ENCODE data around the gene TARBP2.

Gene TARBP2

DNA sequence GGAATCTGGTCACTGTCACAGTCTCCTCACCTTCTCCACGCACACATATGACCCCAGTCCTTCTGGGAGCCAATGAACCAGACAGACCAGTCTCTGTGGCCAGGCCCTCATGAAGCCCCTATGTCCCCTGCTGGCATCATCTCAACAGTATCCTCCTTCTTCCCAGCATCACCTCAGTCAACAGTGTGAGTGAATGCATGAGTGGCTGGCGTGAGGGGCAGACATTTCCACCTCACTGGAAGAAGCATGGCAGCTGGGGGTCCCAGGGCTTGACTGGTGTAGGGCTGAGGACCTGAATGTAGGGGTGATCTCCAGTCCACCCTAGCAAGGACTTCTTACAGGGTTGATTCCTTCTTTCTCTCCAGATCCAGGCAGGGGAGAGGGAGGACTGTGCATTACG, 3.6 kb upstream of the TARBP2 start:
- no peak for DNase-seq

GRCh38 chr12:53498235-53498630, 2.9 kb upstream of the TARBP2 start:
- DNase-seq = no peak

DNA sequence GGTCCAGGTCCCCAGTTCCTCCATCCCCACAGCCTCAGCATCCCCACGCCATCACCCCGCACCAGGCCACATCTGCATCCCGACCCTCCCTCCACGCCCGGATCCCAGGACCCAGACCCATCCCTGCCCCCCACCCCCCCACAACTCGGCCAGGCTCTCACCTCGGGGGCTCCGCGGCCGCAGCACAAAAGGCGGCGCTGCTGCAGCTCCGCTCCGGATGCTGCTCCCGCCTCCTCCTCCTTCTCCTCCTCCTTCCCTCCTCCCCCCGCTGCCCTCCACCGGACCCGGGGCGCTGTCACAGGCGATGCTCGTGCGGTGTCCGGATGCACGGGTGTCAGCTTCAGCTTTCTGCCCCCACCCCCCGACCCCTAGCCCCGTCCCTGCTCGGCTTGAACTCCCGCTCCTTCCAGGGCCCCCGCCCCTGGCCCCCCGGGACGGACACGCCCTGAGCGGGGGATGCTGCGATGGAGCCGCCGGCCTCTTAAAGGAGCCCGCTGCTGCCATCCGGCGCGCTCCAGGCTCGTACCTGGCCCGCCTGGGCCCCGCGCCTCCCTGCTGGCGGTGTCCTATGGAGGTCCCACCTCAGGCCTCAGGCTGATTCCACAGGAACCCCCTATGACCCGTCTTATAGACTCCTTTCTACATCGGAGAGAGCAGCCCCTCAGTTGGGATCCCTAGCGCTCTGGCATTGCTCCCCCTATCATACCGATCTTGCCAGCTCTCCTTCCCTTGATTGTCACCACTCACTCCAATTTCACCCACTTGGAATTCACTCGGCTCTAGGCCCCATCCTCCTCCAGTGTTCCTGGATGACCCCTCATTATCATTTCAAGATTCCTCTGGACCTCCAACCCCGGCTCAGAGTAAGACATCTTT, 1.6 kb upstream of the TARBP2 start, which contains the start of gene MAP3K12:
MAP3K12 (minus strand) TSS at position 193 of the 876 bp plus-strand sequence. CDS start 12,067 bp downstream, outside the sequence.
- peak; percentile 72 for DNase-seq

DNA sequence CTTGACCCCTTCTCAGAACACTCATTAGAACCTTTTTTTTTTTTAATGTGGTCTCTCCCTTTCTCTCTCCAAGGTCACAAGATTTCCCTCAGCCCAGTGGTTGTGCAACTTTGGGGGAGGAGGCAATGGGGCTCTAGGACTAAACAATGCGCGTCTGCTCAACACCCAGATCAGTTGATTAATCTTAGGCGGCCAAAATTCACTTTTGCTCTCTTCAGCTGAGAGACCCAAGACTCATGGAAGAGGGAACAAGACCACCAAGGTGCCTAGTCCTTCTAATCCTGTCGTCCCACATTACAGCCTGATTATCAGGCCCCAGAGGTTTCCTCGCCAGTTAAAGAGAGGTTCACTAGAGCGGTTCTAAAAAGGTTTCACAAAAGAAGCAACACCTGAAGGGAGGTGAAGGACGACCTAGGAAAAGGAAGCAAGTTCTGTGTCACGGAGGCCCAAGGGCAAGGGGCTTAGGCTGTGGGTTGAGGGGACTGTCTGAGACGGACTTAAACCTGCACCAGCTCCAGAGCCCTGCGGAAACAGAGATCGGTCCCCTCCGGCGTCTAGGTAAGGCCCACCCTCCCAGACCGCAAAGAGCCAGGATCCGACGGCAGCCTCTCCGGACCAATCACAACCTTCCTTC, 824 bp upstream of the TARBP2 start:
- DNase-seq = peak; percentile 42

- no peak for DNase-seq
Measured at GRCh38 chr12:53501615-53502181, 615 bp downstream of the TARBP2 start.

DNA sequence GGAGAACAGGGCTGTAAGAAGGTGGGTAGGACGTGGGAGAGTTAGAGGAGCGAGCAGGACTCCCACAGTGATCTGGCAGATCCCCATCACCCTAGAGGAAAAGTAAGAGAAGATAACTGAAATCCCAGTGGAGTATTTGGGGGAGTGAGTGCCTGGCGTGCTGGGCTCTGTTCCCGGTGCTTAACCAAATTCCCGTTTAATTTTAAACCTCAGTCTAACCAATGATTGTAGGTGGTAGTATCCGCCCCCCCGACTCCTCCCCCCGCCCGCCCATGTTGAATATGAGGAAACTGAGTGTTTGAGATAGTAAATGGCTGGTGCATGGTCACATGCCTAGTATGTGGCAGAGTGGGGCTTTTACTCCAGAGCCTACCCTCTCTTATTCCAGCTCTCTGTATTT, 1.2 kb downstream of the TARBP2 start:
- DNase-seq = no peak

GRCh38 chr12:53502983-53503728, 2.1 kb downstream of the TARBP2 start:
- no peak for DNase-seq

- DNase-seq = no peak
Measured at GRCh38 chr12:53504004-53504920, 3.2 kb downstream of the TARBP2 start.

DNA sequence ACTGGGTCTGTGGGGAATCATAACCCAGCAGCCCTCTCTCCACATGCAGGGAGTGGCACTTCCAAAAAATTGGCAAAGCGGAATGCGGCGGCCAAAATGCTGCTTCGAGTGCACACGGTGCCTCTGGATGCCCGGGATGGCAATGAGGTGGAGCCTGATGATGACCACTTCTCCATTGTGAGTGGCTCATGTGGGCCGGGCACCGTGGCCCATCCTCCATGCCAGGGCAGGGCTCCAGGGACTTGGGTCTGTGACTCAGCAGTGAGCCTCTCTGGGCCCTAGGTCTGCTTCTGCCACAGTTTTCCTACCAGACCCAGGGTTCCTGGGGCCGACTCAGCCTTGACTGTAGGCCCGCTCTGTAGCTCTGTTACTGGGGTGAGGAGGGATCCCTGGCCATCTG, 4.0 kb downstream of the TARBP2 start:
- DNase-seq = no peak

GRCh38 chr12:53505555-53506449, 4.7 kb downstream of the TARBP2 start:
- DNase-seq = no peak

GRCh38 chr12:53506450-53506785, 5.3 kb downstream of the TARBP2 start:
- DNase-seq = no peak

DNA sequence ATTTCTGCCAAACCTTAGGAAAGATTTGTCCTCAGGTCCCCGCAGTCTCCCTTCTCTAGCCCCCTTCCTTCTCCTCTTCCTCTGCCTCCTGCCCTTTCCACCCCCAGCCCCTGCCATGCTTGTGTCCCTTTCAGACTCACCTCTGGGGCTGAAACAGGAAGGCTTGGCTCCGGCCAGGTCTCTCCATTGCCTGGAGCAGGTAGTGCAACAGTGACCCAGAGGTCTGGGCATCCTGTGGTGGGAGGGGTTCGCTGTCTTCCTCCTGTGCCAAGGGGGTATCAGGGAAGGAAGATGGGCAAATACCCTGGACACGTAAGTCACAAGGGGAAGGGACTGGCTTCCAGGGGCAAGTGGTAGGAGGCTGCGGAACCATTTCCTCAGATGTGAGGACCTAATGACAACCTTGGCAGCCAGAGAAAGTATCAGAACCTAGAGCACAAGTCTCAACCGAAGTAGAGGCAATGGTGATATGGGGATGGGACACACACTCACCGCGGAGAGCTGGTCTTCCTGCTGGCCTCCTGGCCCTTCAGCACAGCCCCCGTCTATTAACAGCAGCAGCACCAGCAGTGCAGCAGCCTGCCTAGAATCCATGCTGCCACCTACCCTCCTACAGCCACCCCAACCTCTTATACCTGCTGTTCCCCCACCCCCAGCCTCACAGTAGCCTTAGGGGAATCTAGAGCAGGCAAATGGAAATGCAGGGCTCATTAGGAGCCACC, 6.0 kb downstream of the TARBP2 start, which contains the start of gene NPFF:
NPFF (minus strand) TSS at position 604 of the 722 bp plus-strand sequence; CDS start at position 594, 10 bp downstream.
- no peak for DNase-seq

DNA sequence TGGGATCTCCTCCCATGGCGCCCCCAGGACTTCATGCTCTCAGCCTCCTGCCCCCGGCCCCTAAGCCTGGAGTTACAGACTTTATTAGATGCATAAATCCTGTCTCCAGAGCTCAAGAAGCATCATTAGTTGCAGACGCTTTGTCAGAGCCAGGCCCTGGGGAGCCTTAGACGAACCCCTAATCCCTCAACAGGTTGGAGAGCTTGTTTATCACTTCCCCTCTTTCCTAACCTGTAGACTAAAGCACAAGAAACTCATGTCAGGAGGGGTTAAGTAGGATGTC, 6.5 kb downstream of the TARBP2 start:
- DNase-seq = no peak

DNA sequence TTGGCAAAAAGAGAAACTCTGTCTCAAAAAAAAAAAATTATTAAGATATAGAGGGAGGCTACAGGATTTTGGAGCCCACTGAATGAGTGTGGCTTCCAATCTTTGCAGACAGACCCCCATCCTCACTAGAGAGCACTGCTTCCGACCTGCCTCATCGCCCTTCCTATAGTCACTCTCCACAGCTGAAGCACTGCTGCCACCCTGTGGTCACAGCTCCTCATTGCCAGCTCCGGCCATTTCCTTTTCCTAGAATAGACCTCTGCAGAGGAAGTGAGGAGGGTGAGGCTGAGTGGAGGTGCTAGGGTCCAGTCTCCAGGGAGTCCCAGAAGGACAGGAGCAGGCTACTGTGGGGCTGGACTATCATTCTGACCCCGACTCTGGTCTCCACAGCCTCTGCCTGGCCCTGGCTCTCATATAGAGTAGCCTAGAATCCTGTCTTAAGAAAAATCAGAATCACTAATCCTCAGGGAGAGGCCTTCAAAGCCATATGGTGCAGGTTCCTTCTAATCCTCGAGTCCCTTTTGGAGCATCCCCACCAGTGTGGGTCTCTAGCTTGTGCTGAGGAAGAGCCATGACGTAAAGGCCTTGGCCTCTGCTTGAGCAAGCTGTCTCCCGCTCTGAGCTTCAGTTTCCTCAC, 7.6 kb downstream of the TARBP2 start:
- peak; percentile 91 for DNase-seq

DNA sequence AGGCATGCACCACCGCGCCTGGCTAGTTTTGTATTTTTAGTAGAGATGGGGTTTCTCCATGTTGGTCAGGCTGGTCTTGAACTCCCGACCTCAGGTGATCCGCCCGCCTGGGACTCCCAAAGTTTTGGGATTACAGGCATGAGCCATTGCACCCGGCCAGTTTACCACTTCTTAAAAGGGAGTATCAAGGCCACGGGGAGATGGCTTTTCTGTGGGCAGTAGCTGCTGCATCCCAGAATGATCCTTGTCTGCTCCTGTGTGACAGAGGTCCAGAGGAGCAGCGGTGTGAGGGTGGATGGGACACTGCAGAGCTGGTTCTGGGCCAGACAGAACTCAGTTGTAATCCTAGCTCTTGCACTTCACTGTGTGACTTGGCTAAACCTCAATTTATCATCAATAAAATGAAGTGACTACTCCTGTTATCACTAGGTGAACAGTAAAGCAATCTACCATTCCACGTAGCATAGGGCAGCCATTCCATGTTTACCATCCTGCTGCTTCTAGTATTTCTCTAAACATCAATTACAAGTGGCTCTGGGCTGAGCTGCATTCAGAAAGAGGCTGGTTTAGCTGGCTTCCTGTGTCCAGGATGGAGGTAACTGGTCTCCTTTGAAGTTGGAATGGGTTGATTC, 9.2 kb downstream of the TARBP2 start:
- no peak for DNase-seq

DNA sequence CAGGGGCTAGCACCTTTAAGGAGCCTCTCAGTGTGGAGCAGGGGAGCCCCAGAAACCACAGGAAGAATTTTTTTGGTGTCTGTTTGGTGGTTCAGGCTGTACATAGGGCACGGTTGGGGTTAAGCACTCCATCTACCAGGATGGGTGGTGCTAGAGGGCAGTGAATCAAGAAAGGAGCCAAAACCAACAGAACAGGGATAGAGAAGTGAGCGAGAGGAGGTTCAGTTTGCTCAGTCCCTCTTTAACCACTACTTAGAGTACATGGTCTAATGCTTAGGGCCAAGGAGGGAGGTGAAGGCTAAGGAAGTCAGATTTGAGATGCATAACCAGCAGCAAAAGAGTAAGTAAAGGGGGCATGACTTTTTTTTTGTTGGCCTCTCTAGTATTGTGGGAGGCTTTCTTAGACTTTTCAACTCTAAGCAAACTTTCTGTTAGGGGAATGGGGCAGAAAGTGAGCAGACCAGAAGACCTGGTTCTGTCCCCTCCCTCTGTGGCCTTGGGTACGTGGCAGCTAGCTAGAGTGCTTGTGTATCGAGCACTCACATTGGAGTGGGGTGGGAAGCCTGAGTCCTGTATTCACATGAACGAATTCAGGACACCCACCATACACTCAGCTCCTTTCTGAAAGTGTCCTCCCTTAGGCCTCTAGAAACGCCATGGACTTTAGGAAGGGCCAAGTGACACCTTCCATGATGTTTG, 12.8 kb downstream of the TARBP2 start:
- DNase-seq = no peak

DNA sequence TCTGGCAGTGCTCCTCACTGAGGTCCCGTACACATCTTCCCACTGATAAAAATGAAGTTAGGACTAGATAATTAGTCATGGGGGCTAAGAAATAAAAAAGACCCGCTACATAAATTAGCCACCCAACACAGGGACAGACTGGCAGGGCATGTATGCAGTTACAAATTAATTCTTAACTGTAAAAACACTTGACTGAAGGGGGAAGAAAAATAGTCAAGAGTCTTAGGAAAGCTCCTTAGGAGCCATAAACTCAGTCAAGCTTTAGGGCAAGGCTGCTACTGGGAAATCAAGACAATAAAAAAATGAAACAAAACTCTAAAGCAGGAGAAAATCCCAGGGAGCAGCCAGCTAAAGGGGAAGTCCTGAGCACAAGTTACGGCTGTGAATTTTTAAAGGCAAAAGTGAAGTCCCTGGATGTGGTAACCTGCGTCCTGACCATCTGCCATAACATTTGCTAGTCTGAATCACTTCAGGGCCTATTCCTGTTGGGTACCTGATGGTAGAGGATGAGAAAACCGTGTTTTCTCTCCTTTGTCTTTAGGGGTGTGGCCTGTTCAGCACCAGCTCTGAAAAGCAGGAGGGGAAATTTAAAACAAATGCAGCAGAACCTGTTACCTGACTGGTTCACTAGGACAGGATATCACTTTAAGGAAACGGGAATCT, 13.7 kb downstream of the TARBP2 start:
- DNase-seq = no peak

DNA sequence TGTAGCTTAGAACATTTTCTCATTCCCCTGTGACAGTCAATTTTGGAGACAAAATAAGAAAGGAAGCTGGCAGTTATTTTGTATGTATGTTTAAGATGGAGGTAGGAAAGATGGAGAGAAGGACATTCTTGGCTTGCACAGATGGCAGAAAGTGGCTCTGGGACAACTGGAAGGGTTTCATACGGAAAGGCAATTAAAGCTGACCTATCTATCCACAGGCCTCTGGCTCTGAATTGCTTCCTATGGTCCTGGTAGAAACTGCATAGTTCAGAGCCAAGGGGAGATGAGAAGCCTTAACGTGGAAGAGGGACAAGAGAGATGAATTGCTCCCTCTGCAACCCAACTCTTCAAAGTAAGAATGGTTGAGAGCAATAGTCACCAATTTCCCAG, 14.2 kb downstream of the TARBP2 start:
- DNase-seq = no peak
